ENCODE measurements around the gene LKAAEAR1. TPM values are rescaled to one million over a fixed set of nuclear protein-coding genes. Genes with fewer than 3 reads are reported as not detected.

LKAAEAR1 gene, protein sequence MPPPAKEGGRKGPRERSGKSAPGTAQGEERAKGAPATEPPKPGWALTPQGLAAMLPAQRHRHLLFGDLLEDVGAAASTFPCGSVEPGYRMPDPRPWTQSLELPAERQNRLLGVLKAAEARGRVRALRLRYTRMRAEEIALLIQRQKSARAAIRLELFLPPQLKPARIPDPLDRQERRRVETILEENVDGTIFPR
- total RNA-seq (2022; extraction: Qiagen RNA extraction; ENCODE audit: low read depth): 1.3 to 1.8 TPM (median 1.6 TPM) in 4 of 5 replicates, not detected in the other

DNA sequence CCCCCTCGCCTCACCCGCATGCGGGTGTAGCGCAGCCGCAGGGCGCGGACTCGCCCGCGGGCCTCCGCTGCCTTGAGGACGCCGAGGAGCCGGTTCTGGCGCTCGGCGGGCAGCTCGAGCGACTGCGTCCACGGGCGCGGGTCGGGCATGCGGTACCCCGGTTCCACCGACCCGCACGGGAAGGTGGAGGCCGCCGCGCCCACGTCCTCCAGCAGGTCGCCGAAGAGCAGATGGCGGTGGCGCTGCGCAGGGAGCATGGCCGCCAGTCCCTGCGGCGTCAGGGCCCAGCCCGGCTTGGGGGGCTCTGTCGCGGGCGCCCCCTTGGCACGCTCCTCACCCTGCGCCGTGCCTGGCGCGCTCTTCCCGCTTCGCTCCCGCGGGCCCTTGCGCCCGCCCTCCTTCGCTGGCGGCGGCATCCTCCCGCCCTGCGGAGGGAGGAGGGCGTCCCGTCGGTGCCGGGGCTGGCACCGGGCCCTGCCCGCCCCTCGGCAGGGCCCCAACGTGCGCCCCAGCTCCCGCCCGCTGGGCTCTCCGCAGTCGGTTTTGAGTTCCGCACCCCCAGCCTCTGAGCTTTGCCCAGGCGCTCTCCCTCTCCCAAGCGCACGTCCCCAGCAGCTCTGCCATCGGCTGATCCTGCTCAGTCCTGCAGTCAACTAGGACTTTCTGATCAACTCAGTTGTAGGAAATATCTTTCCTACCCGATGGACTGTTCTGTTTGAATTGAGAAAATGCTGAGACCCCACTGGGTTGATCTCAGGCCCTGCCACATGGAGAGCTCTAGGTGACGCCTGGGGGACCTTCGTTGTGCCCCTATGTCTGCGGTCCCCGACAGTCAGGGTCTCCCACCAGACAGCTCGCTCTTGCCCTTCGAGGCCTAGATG lies at the start of gene LKAAEAR1:
LKAAEAR1 (minus strand) TSS at position 595 of the 881 bp plus-strand sequence; CDS start at position 416, 179 bp downstream.

DNA sequence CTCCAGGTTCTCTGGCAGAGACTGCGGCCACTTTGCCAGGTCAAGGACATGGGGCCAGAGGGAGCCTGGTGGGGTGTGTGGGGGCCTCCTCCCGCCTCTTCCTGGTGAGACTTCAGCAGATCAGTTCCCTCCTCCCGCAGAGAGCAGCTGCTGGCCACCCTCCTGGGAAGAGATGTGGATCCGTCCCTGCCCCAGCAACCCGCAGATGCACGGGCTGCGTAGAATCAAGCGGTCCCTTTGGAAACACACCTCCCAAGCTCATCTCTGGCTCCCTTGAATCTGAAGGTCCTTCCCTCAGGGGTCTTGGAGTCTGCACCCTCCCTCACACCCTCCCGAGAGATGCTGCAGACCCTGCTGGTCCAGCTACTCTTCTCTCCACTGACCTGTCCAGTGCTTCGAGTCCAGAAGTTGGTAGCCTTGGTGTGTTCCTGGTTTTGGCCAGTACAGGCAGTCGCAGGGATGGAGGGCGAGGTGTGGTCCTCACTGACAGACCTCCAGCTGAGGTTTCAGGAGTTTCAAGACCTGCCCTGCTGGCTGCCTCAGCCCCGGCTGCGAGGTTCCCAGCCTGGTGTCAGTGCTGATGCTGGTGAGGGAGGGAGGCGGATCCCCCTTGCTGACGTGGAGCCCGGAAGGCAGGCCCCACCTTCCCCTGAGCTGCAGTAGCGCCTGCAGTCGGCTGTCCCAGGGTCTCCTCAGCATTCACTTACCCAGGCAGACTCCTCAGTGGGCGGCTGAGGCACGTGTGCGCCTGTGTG lies 23.0 kb upstream of the LKAAEAR1 start, which contains the start of gene NPBWR2:
NPBWR2 (minus strand) TSS at position 585 of the 755 bp plus-strand sequence. CDS start 734 bp downstream, outside the sequence.

DNA sequence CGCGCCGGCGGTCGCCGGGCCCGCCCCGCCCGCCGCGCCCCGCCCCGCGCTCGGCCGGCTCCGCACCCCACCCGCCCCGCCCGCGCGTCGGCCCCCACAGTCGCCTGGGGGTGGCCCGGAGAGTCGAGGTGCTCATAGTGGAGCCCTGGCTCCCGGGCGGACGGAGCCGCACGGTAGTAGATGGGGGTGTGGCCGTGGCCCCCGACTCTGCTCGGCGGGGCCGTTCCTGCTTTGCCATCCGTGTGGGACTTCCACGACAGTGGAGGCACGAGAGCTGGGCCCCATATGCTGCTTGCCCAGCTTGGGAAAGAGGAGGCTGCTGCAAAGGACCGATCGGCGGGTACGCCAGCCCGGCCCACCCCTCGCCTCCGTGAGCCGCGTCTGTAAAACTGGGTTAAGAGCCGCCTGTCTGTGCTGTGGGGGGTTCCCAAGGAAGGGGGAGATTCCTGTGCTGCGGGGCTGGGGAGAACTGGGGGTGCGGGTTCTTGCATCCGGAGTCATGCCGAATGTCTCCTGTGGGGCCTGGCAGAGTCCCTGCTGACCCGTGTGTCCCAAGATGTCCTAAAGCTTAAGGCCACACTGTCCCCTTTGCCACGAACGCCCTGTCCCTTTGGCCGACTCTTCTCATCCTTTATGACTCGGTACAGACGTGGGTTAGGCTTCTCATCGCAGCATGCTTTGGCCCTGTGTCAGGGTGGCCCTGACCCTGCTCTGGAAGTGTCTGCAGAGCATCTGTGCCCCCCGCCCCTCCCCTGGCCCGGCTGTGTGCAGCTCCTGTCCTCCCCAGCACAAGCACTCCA lies 4.0 kb downstream of the LKAAEAR1 start, which contains the start of gene OPRL1:
OPRL1 (plus strand) TSS at position 70 of the 800 bp plus-strand sequence. CDS start 12,639 bp downstream, outside the sequence.

DNA sequence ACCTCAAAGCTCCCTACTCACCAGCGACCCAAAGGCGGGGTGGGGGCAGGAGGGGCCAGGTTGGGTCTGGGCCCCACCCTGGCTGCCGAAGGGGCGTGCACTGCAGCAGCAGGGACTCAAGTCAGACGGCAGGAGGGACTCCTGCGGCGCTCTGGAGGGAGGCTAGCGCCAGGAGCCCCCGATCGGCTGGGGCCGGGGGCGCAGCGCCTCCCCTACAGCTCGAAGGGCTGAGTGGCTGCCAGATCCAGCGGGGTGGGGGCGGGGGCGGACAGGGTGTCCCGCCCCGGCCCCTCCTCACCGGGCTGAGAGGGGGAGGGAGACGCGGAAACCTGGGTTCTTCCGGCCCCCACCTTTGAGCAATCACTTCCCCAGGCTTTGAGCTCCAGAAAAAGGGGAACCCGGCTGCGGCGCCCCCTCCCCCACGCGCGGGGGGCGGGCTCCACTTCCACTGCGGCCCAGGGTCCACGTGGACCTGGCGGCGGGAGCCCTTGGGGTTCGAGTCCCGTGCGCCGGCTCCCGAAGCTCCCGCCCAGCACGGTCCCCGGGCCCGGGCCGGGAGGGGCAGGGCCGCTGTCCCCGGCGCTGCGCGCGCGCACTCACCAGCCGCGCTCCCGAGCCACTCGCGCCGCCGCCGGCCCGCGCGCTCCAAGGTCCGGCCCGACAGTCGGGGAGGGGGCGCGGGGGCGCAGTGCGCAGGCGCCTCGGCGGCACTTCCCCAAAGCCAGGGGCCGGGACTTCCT lies 4.8 kb downstream of the LKAAEAR1 start, which contains the start of gene RGS19:
RGS19 (minus strand) TSS at position 246 of the 740 bp plus-strand sequence. CDS start 2,632 bp downstream, outside the sequence.

DNA sequence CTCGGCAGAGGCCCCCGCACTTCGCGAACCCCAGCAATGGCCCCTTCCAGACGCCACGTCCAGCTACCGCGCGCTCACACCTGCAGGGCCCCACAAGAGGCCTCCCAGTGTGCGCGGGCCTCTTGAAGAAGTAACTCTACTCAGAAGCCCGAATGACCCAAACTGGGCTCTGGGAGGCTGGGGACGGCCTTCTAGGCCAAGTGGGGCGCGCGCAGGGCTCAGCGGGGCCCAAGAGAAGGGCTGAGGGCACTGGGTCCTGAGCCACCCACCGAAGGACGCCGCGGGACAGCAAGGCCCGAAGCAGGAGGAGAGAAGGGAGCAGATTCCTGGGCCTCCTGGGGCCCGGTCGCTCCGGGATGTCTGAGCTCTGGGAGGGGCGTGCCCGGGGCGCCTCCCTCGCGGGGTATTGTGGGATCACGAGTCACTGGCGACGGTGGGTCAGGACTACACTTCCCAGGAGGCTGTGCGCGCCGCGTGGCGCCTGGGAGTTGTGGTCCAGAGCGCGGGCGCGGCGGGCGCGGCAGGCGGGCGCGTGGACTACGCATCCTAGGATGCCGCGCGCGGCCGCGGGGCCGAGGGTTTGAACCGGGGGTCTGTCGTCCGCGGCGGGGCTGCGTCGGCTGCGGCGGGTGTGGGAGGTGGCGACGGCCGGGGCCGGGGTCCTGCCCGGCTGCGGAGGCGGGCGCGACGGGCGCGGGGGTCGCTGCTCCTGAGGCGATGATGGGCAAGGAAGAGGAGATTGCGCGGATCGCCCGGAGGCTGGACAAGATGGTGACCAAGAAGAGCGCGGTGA lies 21.4 kb downstream of the LKAAEAR1 start, which contains the start of gene TCEA2:
TCEA2 (plus strand) TSS at position 603 of the 793 bp plus-strand sequence; CDS start at position 718, 115 bp downstream.

DNA sequence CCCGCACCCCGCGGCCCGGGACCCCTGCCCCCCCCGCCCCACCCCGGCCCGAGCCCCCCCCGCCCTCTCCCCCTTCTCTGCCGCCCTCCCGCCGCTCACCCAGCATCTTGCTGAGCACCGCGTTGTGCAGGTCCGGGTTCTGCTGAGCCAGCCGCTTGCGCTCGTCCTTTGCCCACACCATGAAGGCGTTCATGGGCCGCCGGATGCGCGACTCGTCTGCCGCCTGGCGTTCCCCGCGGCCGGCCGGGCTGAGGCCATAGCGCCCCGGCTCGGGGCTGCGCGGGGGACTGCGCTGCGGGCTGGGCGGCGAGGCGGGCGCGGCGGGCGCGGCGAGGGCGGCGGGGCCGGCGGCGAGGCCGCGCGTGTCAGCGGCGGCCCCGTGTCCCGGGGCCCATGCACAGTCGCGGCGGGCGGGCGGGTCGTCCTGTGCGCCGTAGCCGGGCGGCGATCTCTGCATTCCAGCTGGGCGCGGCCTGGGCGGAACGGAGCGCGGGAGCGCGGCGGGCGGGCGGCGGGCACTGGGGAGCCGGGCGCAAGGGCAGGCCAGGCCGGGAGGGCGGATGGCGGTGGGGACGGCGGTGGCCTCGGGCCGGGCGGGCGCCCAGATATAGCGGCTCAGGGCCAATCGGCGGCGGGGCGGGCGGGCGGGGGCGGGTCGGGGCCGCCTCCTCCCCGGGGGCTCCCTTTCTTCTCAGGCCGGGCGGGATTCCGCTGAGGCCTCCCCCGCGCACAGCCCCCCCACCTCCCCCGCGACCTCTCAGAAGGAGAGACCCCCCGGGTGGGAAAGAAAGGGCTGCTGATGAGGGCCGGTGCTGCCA lies 34.9 kb downstream of the LKAAEAR1 start, which contains the start of gene SOX18:
SOX18 (minus strand) TSS at position 580 of the 818 bp plus-strand sequence; CDS start at position 457, 123 bp downstream.

DNA sequence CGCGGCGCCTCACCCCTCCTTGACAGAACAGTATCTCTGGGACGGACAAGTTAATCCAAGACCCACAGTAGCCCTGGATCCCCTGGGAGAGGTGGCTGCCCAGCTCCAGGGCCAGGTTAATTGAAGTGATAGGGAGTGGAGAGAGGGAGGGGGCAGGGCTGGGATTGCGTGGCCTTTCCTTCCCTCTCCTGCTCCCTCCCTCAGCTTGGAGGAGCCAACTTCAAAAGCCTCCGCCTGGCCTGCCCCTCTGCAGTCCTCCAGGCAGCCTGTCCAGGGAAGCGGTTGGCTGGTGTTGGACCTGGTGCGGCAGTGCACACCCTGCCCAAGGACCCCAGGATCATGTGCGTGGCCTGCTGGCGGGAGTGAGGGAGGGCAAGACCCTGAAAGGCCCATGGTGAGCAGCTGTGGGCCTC lies 48.3 kb downstream of the LKAAEAR1 start, which contains the start of gene C20orf204:
C20orf204 (plus strand) TSS at position 250 of the 413 bp plus-strand sequence; CDS start at position 392, 142 bp downstream.

Other genes starting within 250 kb of the LKAAEAR1 start
- not detected in 5 replicates for gene ABHD16B, start 222.9 kb downstream of the LKAAEAR1 start, total RNA-seq (2022; extraction: Qiagen RNA extraction; ENCODE audit: low read depth)
- 119 to 139 TPM (median 129 TPM) in 5 replicates for gene TPD52L2, start 219.1 kb downstream of the LKAAEAR1 start, total RNA-seq (2022; extraction: Qiagen RNA extraction; ENCODE audit: low read depth)
- 18.7 to 32.7 TPM (median 30.2 TPM) in 5 replicates for gene DNAJC5, start 189.3 kb downstream of the LKAAEAR1 start, total RNA-seq (2022; extraction: Qiagen RNA extraction; ENCODE audit: low read depth)
- gene UCKL1, start 128.0 kb downstream of the LKAAEAR1 start, total RNA-seq (2022; extraction: Qiagen RNA extraction; ENCODE audit: low read depth): 18.2 to 41.0 TPM (median 34.4 TPM) in 5 replicates
- 7.3 to 14.2 TPM (median 13.0 TPM) in 5 replicates for gene ZNF512B, start 114.5 kb downstream of the LKAAEAR1 start, total RNA-seq (2022; extraction: Qiagen RNA extraction; ENCODE audit: low read depth)
- gene SAMD10, start 104.8 kb downstream of the LKAAEAR1 start, total RNA-seq (2022; extraction: Qiagen RNA extraction; ENCODE audit: low read depth): not detected in 5 replicates
- gene PRPF6, start 103.3 kb downstream of the LKAAEAR1 start, total RNA-seq (2022; extraction: Qiagen RNA extraction; ENCODE audit: low read depth): 44.5 to 60.4 TPM (median 57.8 TPM) in 5 replicates
- 0.13 to 0.54 TPM (median 0.42 TPM) in 5 replicates for gene C20orf204, start 48.2 kb downstream of the LKAAEAR1 start, total RNA-seq (2022; extraction: Qiagen RNA extraction; ENCODE audit: low read depth)
- 1.4 to 3.4 TPM (median 2.6 TPM) in 5 replicates for gene SOX18, start 34.8 kb downstream of the LKAAEAR1 start, total RNA-seq (2022; extraction: Qiagen RNA extraction; ENCODE audit: low read depth)
- gene TCEA2, start 21.2 kb downstream of the LKAAEAR1 start, total RNA-seq (2022; extraction: Qiagen RNA extraction; ENCODE audit: low read depth): 32.5 to 53.6 TPM (median 47.9 TPM) in 5 replicates
- gene RGS19, start 4.9 kb downstream of the LKAAEAR1 start, total RNA-seq (2022; extraction: Qiagen RNA extraction; ENCODE audit: low read depth): 16.3 to 29.0 TPM (median 26.0 TPM) in 5 replicates
- 0.46 to 0.98 TPM (median 0.70 TPM) in 5 replicates for gene OPRL1, start 4.3 kb downstream of the LKAAEAR1 start, total RNA-seq (2022; extraction: Qiagen RNA extraction; ENCODE audit: low read depth)
- gene NPBWR2, start 23.2 kb upstream of the LKAAEAR1 start, total RNA-seq (2022; extraction: Qiagen RNA extraction; ENCODE audit: low read depth): not detected in 5 replicates
- gene MYT1, start 80.1 kb upstream of the LKAAEAR1 start, total RNA-seq (2022; extraction: Qiagen RNA extraction; ENCODE audit: low read depth): 0.08 to 0.93 TPM (median 0.44 TPM) in 5 replicates
- 8.4 to 14.4 TPM (median 12.4 TPM) in 5 replicates for gene PCMTD2, start 171.3 kb upstream of the LKAAEAR1 start, total RNA-seq (2022; extraction: Qiagen RNA extraction; ENCODE audit: low read depth)